Measurements from ENCODE around the gene LRRC74A. TPM values are rescaled to one million over a fixed set of nuclear protein-coding genes. Genes with fewer than 3 reads are reported as not detected.

LRRC74A gene
- total RNA-seq, 1 experiment from 2014 or later: not detected

GRCh38 chr14:76908834-76909233 is 82.6 kb downstream of the LRRC74A start:
- Histone ChIP-seq H3K4ac (ENCODE audit: low read depth, low read length) (no peak overlapping the region), H4K20me1 (ENCODE audit: control insufficient read depth, insufficient read depth, insufficient read length) (no peaks in the 10 kb centered on the region), H3K23me2 (ENCODE audit: insufficient read length, low read depth, low read length, poor library complexity, severe bottlenecking) (no peaks in the 10 kb centered on the region), H2AK5ac (ENCODE audit: insufficient read length, low read length) (no peak overlapping the region), H3K4me2 (ENCODE audit: insufficient read depth, insufficient read length, low read length) (no peak overlapping the region), H4K5ac (ENCODE audit: insufficient read length, low read depth, low read length) (no peak overlapping the region), H3K23ac (ENCODE audit: insufficient read length, low read depth, low read length) (no peak overlapping the region), H2AFZ (ENCODE audit: low read length) (no peak overlapping the region), H2BK5ac (ENCODE audit: insufficient read length, low read length) (no peak overlapping the region), H3K27me3 (ENCODE audit: insufficient read depth, low read length) (no peaks in the 10 kb centered on the region), H3T11ph (ENCODE audit: low read length) (no peak overlapping the region), H3K27ac (ENCODE audit: insufficient read length, low read depth, low read length) (no peak overlapping the region), H3K4me1 (ENCODE audit: insufficient read depth, low read length) (no peaks in the 10 kb centered on the region), H3K9me3 (ENCODE audit: control insufficient read depth, low read depth, low read length) (no peaks in the 10 kb centered on the region), H3K14ac (ENCODE audit: insufficient read depth, low read length) (no peak overlapping the region), H4K8ac (replicated peaks; ENCODE audit: insufficient read length, low read depth, low read length) (no peak overlapping the region), H3K9ac (ENCODE audit: extremely low read depth, insufficient read length, low read length) (no peak overlapping the region), H4K91ac (ENCODE audit: insufficient read length, low read depth, low read length) (no peak overlapping the region), H2BK120ac (ENCODE audit: low read depth, low read length, poor library complexity, severe bottlenecking) (no peak overlapping the region), H3K56ac (ENCODE audit: insufficient read length, low read depth, low read length) (no peak overlapping the region), H2BK15ac (ENCODE audit: low read depth, low read length) (no peak overlapping the region; the same call in 1 of the 2 replicates), H3K79me2 (ENCODE audit: insufficient read depth, low read length) (no peaks in the 10 kb centered on the region), H3K18ac (ENCODE audit: insufficient read length, low read depth, low read length) (no peak overlapping the region), H2BK12ac (ENCODE audit: insufficient read length, low read depth, low read length) (no peak overlapping the region), H2BK20ac (ENCODE audit: low read depth, low read length, poor library complexity, severe bottlenecking) (no peak overlapping the region), H3K79me1 (ENCODE audit: insufficient read depth, low read depth, low read length, poor library complexity, severe bottlenecking) (no peaks in the 10 kb centered on the region)
- Mint-ChIP-seq H3K27me3 (ENCODE audit: low read depth) (no peaks in the 10 kb centered on the region), H3K36me3 (ENCODE audit: insufficient read depth in 1 of 3, low read depth in 3 of 3) (no peaks in the 10 kb centered on the region), H3K27ac (no peak overlapping the region; a peak in 1 of 7 replicates), H3K4me1 (peaks cover 13% of the 10 kb centered on the region in 2 experiments), H3K4me3 (no peak overlapping the region), H3K9me3 (no peaks in the 10 kb centered on the region)
- no CpG with 5 or more reads among the region's 3 CpGs for WGBS (ENCODE audit: extremely low coverage, insufficient read length, low lambda C conversion rate)
- DNase-seq: no peak
- no peak for TF ChIP-seq CTCF (conservative IDR thresholded peaks at IDR 0.05)

Measured in H9 (cell line).